GM10248 (cell line): ENCODE results near the gene FXYD4.
A peak's percentile ranks its signal among the peaks of the same experiment; 100 is the strongest.

Experiments
- CTCF ChIA-PET: fragments of 300-600 bp; sonication (Branson Sonifier 250); formaldehyde crosslinking; extraction: SDS; loops from one replicate; lab custom pipeline; 2021; ENCODE audit warnings: antibody characterized with exemption; lab: Yijun Ruan, JAX
- POLR2A ChIA-PET: fragments of 350-650 bp; sonication (Branson Sonifier 250); formaldehyde crosslinking; extraction: SDS; loops from one replicate; lab custom pipeline; 2020; ENCODE audit warnings: antibody characterized with exemption; lab: Yijun Ruan, JAX
- DNase-seq: peaks from one replicate; pipeline ENCODE4 v3.0.0; 2012; ENCODE audit errors: extremely low spot score
- CTCF ChIP-seq: IDR thresholded peaks from 2 replicates; pipeline ENCODE4 v1.5.1; 2012; ENCODE audit warnings: mild to moderate bottlenecking, low read depth; ENCODE audit errors: extremely low read depth, missing control alignments, control extremely low read depth

Gene FXYD4

GRCh38 chr10:43408331-43408709, 36.9 kb downstream of the FXYD4 start:
- no peak for DNase-seq
- no peak for TF ChIP-seq CTCF
- CTCF ChIA-PET, result interaction anchor here (1.0 to 1.6 kb wide), 5 partner anchors 13 to 40 kb away, joined by 3 to 5 read pairs (median 4); partner anchors contain the start of gene ZNF487
- POLR2A ChIA-PET, result interaction anchor here (0.8 kb wide), 2 partner anchors 10 to 12 kb away, joined by 3 read pairs; no protein-coding TSS in a partner anchor

GRCh38 chr10:43408710-43409384, 37.4 kb downstream of the FXYD4 start, which contains the start of gene HNRNPF:
Gene HNRNPF (minus strand): TSS chr10:43409186. CDS start chr10:43387884, 21,302 bp downstream.
- ChIA-PET POLR2A (interaction anchor here (0.6 to 1.7 kb wide), 5 partner anchors 8 to 1841 kb away, joined by 3 to 4 read pairs (median 3); no protein-coding TSS in a partner anchor), CTCF (interaction anchor here (1.3 to 1.7 kb wide), 3 partner anchors 11 to 204 kb away, joined by 3 to 7 read pairs (median 3); no protein-coding TSS in a partner anchor)
- DNase-seq, result peak; percentile 91
- no peak for TF ChIP-seq CTCF

- ChIA-PET CTCF (interaction anchor here (0.6 to 1.7 kb wide), 4 partner anchors 9 to 205 kb away, joined by 3 to 7 read pairs (median 4); no protein-coding TSS in a partner anchor), POLR2A (interaction anchor here (0.6 to 1.7 kb wide), 5 partner anchors 8 to 1841 kb away, joined by 3 to 4 read pairs (median 3); no protein-coding TSS in a partner anchor)
- TF ChIP-seq CTCF, result no peak
- no peak for DNase-seq
These were observed 38.1 kb downstream of the FXYD4 start for GRCh38 chr10:43409385-43410109.

- CTCF ChIA-PET, result interaction anchor here (0.6 to 1.7 kb wide), 4 partner anchors 9 to 206 kb away, joined by 3 to 7 read pairs (median 4); no protein-coding TSS in a partner anchor
- TF ChIP-seq CTCF, result no peak
- no peak for DNase-seq
- POLR2A ChIA-PET, result interaction anchor here (1.7 kb wide), 1 partner anchor 9 kb away, joined by 4 read pairs; no protein-coding TSS in a partner anchor
These were observed 38.9 kb downstream of the FXYD4 start for GRCh38 chr10:43410345-43410744.

- no peak for DNase-seq
- CTCF ChIA-PET, result interaction anchor here (0.9 kb wide), 1 partner anchor 14 kb away, joined by 3 read pairs; no protein-coding TSS in a partner anchor
- POLR2A ChIA-PET, result interaction anchor here (0.6 kb wide), 1 partner anchor 788 kb away, joined by 3 read pairs; no protein-coding TSS in a partner anchor
- no peak for TF ChIP-seq CTCF
These were observed 40.1 kb downstream of the FXYD4 start for GRCh38 chr10:43411536-43411935.

GRCh38 chr10:43415544-43415943, 44.1 kb downstream of the FXYD4 start:
- DNase-seq, result no peak
- TF ChIP-seq CTCF, result no peak
- ChIA-PET POLR2A (no interaction called here), CTCF (no interaction called here)
